Upper lobe of right lung (tissue), 1 donor: ENCODE data around the gene SRD5A2. TPM values are rescaled to one million over a fixed set of nuclear protein-coding genes. Genes with fewer than 3 reads are reported as not detected.

Experiments used
- ATAC-seq: fragments of 200-7000 bp; cut with Tn5 transposase; one replicate; pipeline ENCODE4 v1.9.1; 2020; ENCODE audit warnings: mild to moderate bottlenecking, moderate library complexity
- DNase-seq: peaks from one replicate; pipeline ENCODE4 v3.0.0-alpha.2; 2020
- H3K27ac ChIP-seq: fragments of 200-600 bp; one replicate; pipeline ENCODE4 v1.8.0; 2022
- H3K27me3 ChIP-seq: fragments of 200-600 bp; one replicate; pipeline ENCODE4 v1.8.0; 2022; ENCODE audit warnings: mild to moderate bottlenecking
- H3K36me3 ChIP-seq: fragments of 200-600 bp; one replicate; pipeline ENCODE4 v1.8.0; 2022
- H3K4me1 ChIP-seq: fragments of 200-600 bp; one replicate; pipeline ENCODE4 v1.8.0; 2022
- H3K4me3 ChIP-seq: fragments of 200-600 bp; one replicate; pipeline ENCODE4 v1.8.0; 2022; ENCODE audit warnings: mild to moderate bottlenecking
- H3K9me3 ChIP-seq: fragments of 200-600 bp; one replicate; pipeline ENCODE4 v1.8.0; 2022
- CTCF ChIP-seq: fragments of 200-600 bp; IDR thresholded peaks from one replicate; pipeline ENCODE4 v1.8.0; 2022; ENCODE audit warnings: antibody characterized with exemption
- intact Hi-C: fragments of 100-400 bp; cut with DNase I; formaldehyde crosslinking; loops from one replicate; pipeline ENCODE4 v1.11.0; 2022
- total RNA-seq: library from RNA; stranded (reverse); fragmentation: NEBNext Ultra II Directional; extraction: Animal tissue kit (Norgen Biotek cat#: 25700); gene quantifications from one replicate; pipeline ENCODE4 v1.2.1, GENCODE V29; 2021
- donor health status: DM: no; HTN: yes; CAD: no; lungs with severe emphysema.

The SRD5A2 gene
- total RNA-seq, 1 donor from 2014 or later = not detected

GRCh38 chr2:31525876-31526275, 54.9 kb downstream of the SRD5A2 start:
- Histone ChIP-seq H3K4me1 (no peaks in the 10 kb centered on the region), H3K36me3 (no peaks in the 10 kb centered on the region), H3K4me3 (no peak overlapping the region), H3K27me3 (no peaks in the 10 kb centered on the region), H3K27ac (no peak overlapping the region), H3K9me3 (no peaks in the 10 kb centered on the region)
- ATAC-seq (no peak), DNase-seq (no peak)
- TF ChIP-seq CTCF = no peak
- intact Hi-C loops = no loop called here

- DNase-seq (no peak), ATAC-seq (no peak)
- no peaks in the 10 kb centered on the region for H3K36me3 ChIP-seq
- H3K27me3 ChIP-seq = no peaks in the 10 kb centered on the region
- H3K4me3 ChIP-seq = no peak overlapping the region
- no peaks in the 10 kb centered on the region for H3K9me3 ChIP-seq
- TF ChIP-seq CTCF = no peak
- H3K27ac ChIP-seq = no peak overlapping the region
- H3K4me1 ChIP-seq = no peaks in the 10 kb centered on the region
- intact Hi-C loops = no loop called here
Observed at GRCh38 chr2:31524592-31524991, 56.1 kb downstream of the SRD5A2 start.

- Histone ChIP-seq H3K9me3 (no peaks in the 10 kb centered on the region), H3K36me3 (no peaks in the 10 kb centered on the region), H3K4me1 (no peaks in the 10 kb centered on the region), H3K27me3 (no peaks in the 10 kb centered on the region), H3K27ac (no peak overlapping the region), H3K4me3 (no peak overlapping the region)
- ATAC-seq (peak; percentile 60), DNase-seq (no peak)
- intact Hi-C loops = no loop called here
- peak; percentile 83 for TF ChIP-seq CTCF
Observed at GRCh38 chr2:31523871-31524492, 56.8 kb downstream of the SRD5A2 start.

GRCh38 chr2:31522786-31523185, 58.0 kb downstream of the SRD5A2 start:
- no peak overlapping the region for H3K27ac ChIP-seq
- no peak overlapping the region for H3K4me3 ChIP-seq
- no peak for TF ChIP-seq CTCF
- DNase-seq = no peak
- intact Hi-C loops = no loop called here
- no peak for ATAC-seq
- no peaks in the 10 kb centered on the region for H3K36me3 ChIP-seq
- H3K9me3 ChIP-seq = no peaks in the 10 kb centered on the region
- H3K27me3 ChIP-seq = no peaks in the 10 kb centered on the region
- no peaks in the 10 kb centered on the region for H3K4me1 ChIP-seq

- peak; percentile 20 for ATAC-seq
- H3K9me3 ChIP-seq = no peaks in the 10 kb centered on the region
- H3K27me3 ChIP-seq = no peaks in the 10 kb centered on the region
- no peak for TF ChIP-seq CTCF
- intact Hi-C loops = no loop called here
- no peaks in the 10 kb centered on the region for H3K4me1 ChIP-seq
- no peak for DNase-seq
- H3K36me3 ChIP-seq = no peaks in the 10 kb centered on the region
- no peak overlapping the region for H3K4me3 ChIP-seq
- H3K27ac ChIP-seq = no peak overlapping the region
Observed at GRCh38 chr2:31517442-31518203, 63.1 kb downstream of the SRD5A2 start.
